Mucosa of stomach (tissue), 1 donor: Measurements from ENCODE around the gene CEMIP2.

Experiments
- H3K27me3 ChIP-seq: one replicate; pipeline ENCODE4 v1.7.0; 2013; ENCODE audit warnings: mild to moderate bottlenecking, low read length; ENCODE audit not compliant: control insufficient read depth, insufficient read depth
- H3K36me3 ChIP-seq: one replicate; pipeline ENCODE4 v1.7.0; 2013; ENCODE audit warnings: low read length; ENCODE audit not compliant: control insufficient read depth, insufficient read depth
- H3K4me1 ChIP-seq: one replicate; pipeline ENCODE4 v1.7.0; 2013; ENCODE audit warnings: mild to moderate bottlenecking, low read length; ENCODE audit not compliant: control insufficient read depth, insufficient read depth
- H3K4me3 ChIP-seq: one replicate; pipeline ENCODE4 v1.7.0; 2013; ENCODE audit warnings: low read length
- H3K9ac ChIP-seq: one replicate; pipeline ENCODE4 v1.7.0; 2013; ENCODE audit warnings: mild to moderate bottlenecking, low read length, moderate library complexity
- H3K9me3 ChIP-seq: one replicate; pipeline ENCODE4 v1.7.0; 2013; ENCODE audit warnings: mild to moderate bottlenecking, low read length, moderate library complexity; ENCODE audit not compliant: control insufficient read depth
- donor health status: Pancreatic carcinoma.

CEMIP2 gene

DNA sequence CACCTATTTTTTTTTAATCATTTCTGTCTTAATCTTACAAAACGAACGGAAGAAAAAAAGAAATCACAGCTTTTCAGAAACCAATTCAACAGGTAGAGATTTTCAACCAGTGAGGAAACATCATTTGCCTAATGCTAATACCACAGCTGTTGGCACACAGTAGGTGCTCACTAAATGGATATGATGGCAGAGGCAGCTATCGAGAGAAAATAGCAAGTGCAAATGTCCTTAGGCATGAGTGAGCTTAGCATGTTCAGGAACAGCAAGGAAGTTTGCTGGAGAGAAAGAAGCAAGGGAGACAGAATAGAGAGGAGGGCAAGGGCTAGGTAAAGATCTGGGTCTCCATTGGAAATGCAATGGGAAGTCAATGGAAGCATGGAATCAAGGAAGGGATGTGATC, 49.2 kb downstream of the CEMIP2 start:
- no peaks in the 10 kb centered on the region for H3K9me3 ChIP-seq
- peaks cover 1% of the 10 kb centered on the region for H3K36me3 ChIP-seq
- no peaks in the 10 kb centered on the region for H3K4me1 ChIP-seq
- H3K27me3 ChIP-seq = no peaks in the 10 kb centered on the region
- H3K9ac ChIP-seq = no peak overlapping the region
- H3K4me3 ChIP-seq = no peak overlapping the region

DNA sequence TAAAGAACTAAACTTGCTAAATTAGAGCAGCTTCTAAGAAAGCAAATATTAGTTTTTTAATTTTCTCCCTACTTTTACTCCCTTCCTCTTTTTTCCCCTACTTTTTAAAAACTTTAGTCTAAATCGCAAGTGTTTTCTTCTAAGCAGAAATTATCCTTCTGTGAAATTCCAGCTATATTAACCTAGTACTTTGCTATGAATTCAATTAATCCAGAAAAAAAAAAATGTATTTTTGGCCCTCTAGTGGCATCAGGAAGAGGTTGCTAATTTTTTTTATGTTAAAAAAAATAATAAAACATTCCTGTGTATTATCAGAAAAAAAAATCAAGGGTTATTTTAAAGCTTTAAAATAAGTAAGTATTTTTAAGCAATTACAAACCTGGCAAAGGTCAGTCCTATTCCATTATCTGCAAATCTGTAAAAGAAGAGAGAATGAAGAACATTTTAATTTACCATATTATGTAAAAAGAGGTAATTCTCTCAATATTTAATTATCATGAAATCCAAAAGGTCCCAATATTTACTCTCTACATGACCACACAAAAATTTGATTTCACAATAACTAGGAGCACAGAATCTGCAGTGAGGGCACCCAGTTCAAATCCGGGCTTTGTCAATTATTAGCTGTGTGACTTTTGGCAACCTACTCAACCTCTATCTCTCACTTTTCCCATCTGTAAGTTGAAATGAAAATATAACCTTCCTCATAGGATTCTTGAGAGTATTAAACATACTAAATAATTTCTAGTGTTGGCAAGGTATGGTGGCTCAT, 52.0 kb downstream of the CEMIP2 start:
- Histone ChIP-seq H3K36me3 (peaks cover 16% of the 10 kb centered on the region), H3K4me3 (no peak overlapping the region), H3K9me3 (no peaks in the 10 kb centered on the region), H3K4me1 (no peaks in the 10 kb centered on the region), H3K27me3 (no peaks in the 10 kb centered on the region), H3K9ac (no peak overlapping the region)

DNA sequence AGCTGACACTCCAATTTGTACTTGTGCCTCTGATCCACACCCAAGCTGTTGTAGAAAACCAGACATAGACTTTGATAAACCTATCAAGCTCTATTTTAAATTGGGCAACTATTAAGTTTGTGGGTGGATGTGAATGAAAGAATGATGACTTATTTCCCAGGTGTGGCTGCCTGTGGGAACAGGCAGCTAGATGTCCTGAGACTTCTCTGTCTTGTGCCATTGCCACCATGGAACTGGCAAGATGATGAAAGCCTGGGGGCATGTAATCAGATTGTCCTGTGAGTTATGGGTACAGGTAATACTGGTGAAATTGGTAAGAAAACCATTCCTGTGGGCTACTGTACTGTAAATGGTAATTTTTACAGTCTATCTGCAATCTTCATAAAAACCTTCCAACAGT, 57.5 kb downstream of the CEMIP2 start:
- Histone ChIP-seq H3K27me3 (no peaks in the 10 kb centered on the region), H3K9ac (no peak overlapping the region), H3K4me1 (no peaks in the 10 kb centered on the region), H3K36me3 (peaks cover 26% of the 10 kb centered on the region), H3K4me3 (no peak overlapping the region), H3K9me3 (no peaks in the 10 kb centered on the region)

DNA sequence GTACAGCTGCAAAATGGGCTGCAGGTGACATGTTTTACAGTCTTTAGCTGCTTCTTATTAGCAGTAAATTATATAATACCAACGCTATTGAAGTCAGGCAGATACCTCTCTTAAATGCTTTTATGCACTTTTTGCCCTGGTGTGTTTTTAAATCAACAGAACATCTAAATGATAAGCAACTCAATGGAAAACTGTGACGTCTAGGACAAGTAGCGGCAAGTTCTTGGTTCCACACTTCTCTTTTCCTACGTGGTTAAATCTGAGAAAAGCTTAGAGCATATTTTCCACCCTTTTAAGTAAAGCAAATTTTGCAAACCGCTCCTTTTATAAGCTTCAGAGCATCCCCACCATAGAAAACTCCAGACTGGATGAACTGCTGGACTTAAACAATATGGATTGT, 58.1 kb downstream of the CEMIP2 start:
- Histone ChIP-seq H3K27me3 (no peaks in the 10 kb centered on the region), H3K36me3 (peaks cover 26% of the 10 kb centered on the region), H3K9ac (no peak overlapping the region), H3K9me3 (no peaks in the 10 kb centered on the region), H3K4me1 (no peaks in the 10 kb centered on the region), H3K4me3 (no peak overlapping the region)

GRCh38 chr9:71709384-71709783, 58.9 kb downstream of the CEMIP2 start:
- Histone ChIP-seq H3K4me1 (no peaks in the 10 kb centered on the region), H3K9ac (no peak overlapping the region), H3K9me3 (no peaks in the 10 kb centered on the region), H3K27me3 (no peaks in the 10 kb centered on the region), H3K36me3 (peaks cover 26% of the 10 kb centered on the region), H3K4me3 (no peak overlapping the region)

DNA sequence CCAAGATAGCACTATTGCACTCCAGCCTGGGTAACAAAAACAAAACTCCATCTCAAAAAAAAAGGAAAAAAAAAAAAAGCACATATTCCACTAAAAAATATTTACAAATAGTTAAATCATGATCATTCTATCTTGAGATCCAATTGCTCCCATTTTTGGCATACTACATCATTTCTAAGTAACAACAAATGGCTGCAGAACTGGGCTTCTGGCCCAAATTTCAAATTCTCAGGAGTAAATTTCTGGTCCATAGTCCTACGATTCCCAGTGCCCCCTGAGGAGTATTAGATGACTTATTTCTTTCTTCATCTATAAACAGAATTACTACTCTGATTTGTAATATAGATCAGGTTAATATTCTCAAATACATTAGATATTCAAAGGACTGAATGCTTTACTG, 62.1 kb downstream of the CEMIP2 start:
- H3K4me1 ChIP-seq = no peaks in the 10 kb centered on the region
- H3K36me3 ChIP-seq = peaks cover 10% of the 10 kb centered on the region
- no peaks in the 10 kb centered on the region for H3K27me3 ChIP-seq
- no peak overlapping the region for H3K9ac ChIP-seq
- H3K9me3 ChIP-seq = no peaks in the 10 kb centered on the region
- H3K4me3 ChIP-seq = no peak overlapping the region

GRCh38 chr9:71704796-71705195, 63.5 kb downstream of the CEMIP2 start:
- no peak overlapping the region for H3K9ac ChIP-seq
- no peak overlapping the region for H3K4me3 ChIP-seq
- H3K9me3 ChIP-seq = no peaks in the 10 kb centered on the region
- H3K4me1 ChIP-seq = no peaks in the 10 kb centered on the region
- no peaks in the 10 kb centered on the region for H3K27me3 ChIP-seq
- H3K36me3 ChIP-seq = peaks cover 5% of the 10 kb centered on the region

- Histone ChIP-seq H3K9ac (no peak overlapping the region), H3K36me3 (no peaks in the 10 kb centered on the region), H3K9me3 (no peaks in the 10 kb centered on the region), H3K4me3 (no peak overlapping the region), H3K4me1 (no peaks in the 10 kb centered on the region), H3K27me3 (no peaks in the 10 kb centered on the region)
Measured at GRCh38 chr9:71703172-71703872, 65.0 kb downstream of the CEMIP2 start.

- Histone ChIP-seq H3K27me3 (no peaks in the 10 kb centered on the region), H3K9me3 (no peaks in the 10 kb centered on the region), H3K4me3 (no peak overlapping the region), H3K4me1 (no peaks in the 10 kb centered on the region), H3K36me3 (no peaks in the 10 kb centered on the region), H3K9ac (no peak overlapping the region)
Measured at GRCh38 chr9:71697882-71698281, 70.4 kb downstream of the CEMIP2 start.

- Histone ChIP-seq H3K27me3 (no peaks in the 10 kb centered on the region), H3K4me1 (no peaks in the 10 kb centered on the region), H3K4me3 (no peak overlapping the region), H3K9me3 (no peaks in the 10 kb centered on the region), H3K9ac (no peak overlapping the region), H3K36me3 (peaks cover 4% of the 10 kb centered on the region)
Measured at GRCh38 chr9:71694332-71694731, 74.0 kb downstream of the CEMIP2 start.

- Histone ChIP-seq H3K9ac (no peak overlapping the region), H3K4me1 (no peaks in the 10 kb centered on the region), H3K9me3 (no peaks in the 10 kb centered on the region), H3K4me3 (no peak overlapping the region), H3K27me3 (no peaks in the 10 kb centered on the region), H3K36me3 (peaks cover 4% of the 10 kb centered on the region)
Measured at GRCh38 chr9:71693607-71694006, 74.7 kb downstream of the CEMIP2 start.

- no peaks in the 10 kb centered on the region for H3K4me1 ChIP-seq
- no peaks in the 10 kb centered on the region for H3K27me3 ChIP-seq
- H3K4me3 ChIP-seq = no peak overlapping the region
- peaks cover 4% of the 10 kb centered on the region for H3K36me3 ChIP-seq
- no peaks in the 10 kb centered on the region for H3K9me3 ChIP-seq
- H3K9ac ChIP-seq = no peak overlapping the region
Measured at GRCh38 chr9:71692337-71692736, 76.0 kb downstream of the CEMIP2 start.
